ENCODE measurements around the gene CCDC102A.
"Not testable (repeated sequence)": the region's sequence is repeated elsewhere in the genome, so short reads cannot be mapped to it uniquely, and the experiment has no call there.

CCDC102A gene

GRCh38 chr16:57500578-57501111, 35.7 kb downstream of the CCDC102A start:
- no peaks in the 10 kb centered on the region for H3K36me3 Mint-ChIP-seq
- H3K27ac Mint-ChIP-seq, result no peak overlapping the region
- ATAC-seq (replicated peaks) (no peak), DNase-seq (no peak)
- no peak overlapping the region for H3K4me3 Mint-ChIP-seq
- H3K4me1 Mint-ChIP-seq, result peaks cover 8 to 15% of the 10 kb centered on the region in 2 donors
- peaks cover 15 to 16% of the 10 kb centered on the region in 2 donors for H3K27me3 Mint-ChIP-seq
- H3K9me3 Mint-ChIP-seq, result no peaks in the 10 kb centered on the region

- not testable (repeated sequence) for H3K9me3 Mint-ChIP-seq; ATAC-seq (replicated peaks); H3K27ac Mint-ChIP-seq; DNase-seq; H3K4me3 Mint-ChIP-seq; H3K36me3 Mint-ChIP-seq
- Mint-ChIP-seq H3K4me1 (peaks cover 8 to 15% of the 10 kb centered on the region in 2 donors), H3K27me3 (peaks cover 12 to 13% of the 10 kb centered on the region in 2 donors)
Observed at GRCh38 chr16:57499941-57500340, 36.4 kb downstream of the CCDC102A start.

GRCh38 chr16:57498031-57498430, 38.3 kb downstream of the CCDC102A start:
- no peaks in the 10 kb centered on the region for H3K36me3 Mint-ChIP-seq
- peaks cover 15 to 23% of the 10 kb centered on the region in 2 donors for H3K4me1 Mint-ChIP-seq
- no peak for ATAC-seq (replicated peaks)

GRCh38 chr16:57497121-57497520, 39.2 kb downstream of the CCDC102A start:
- Mint-ChIP-seq H3K4me1 (peaks cover 12 to 17% of the 10 kb centered on the region in 2 donors), H3K4me3 (no peak overlapping the region), H3K27ac (no peak overlapping the region), H3K9me3 (no peaks in the 10 kb centered on the region), H3K36me3 (no peaks in the 10 kb centered on the region), H3K27me3 (peaks cover 0 to 8% of the 10 kb centered on the region in 2 donors)
- no peak for ATAC-seq (replicated peaks)
- DNase-seq, result no peak

More at GRCh38 chr16:57498031-57498430, 38.3 kb downstream of the CCDC102A start:
- H3K9me3 Mint-ChIP-seq, result no peaks in the 10 kb centered on the region
- no peak overlapping the region for H3K27ac Mint-ChIP-seq
- peaks cover 5 to 11% of the 10 kb centered on the region in 2 donors for H3K27me3 Mint-ChIP-seq
- H3K4me3 Mint-ChIP-seq, result no peak overlapping the region
- DNase-seq, result no peak

GRCh38 chr16:57493767-57494166, 42.6 kb downstream of the CCDC102A start:
- peaks cover 7 to 9% of the 10 kb centered on the region in 2 donors for H3K4me1 Mint-ChIP-seq
- no peak for DNase-seq
- no peaks in the 10 kb centered on the region for H3K9me3 Mint-ChIP-seq
- peaks cover 0 to 4% of the 10 kb centered on the region in 2 donors for H3K27me3 Mint-ChIP-seq
- no peak overlapping the region for H3K4me3 Mint-ChIP-seq
- no peaks in the 10 kb centered on the region for H3K36me3 Mint-ChIP-seq
- no peak overlapping the region for H3K27ac Mint-ChIP-seq
- no peak for ATAC-seq (replicated peaks)

- DNase-seq, result no peak
- H3K9me3 Mint-ChIP-seq, result no peaks in the 10 kb centered on the region
- no peaks in the 10 kb centered on the region for H3K36me3 Mint-ChIP-seq
- ATAC-seq (replicated peaks), result no peak
- H3K4me1 Mint-ChIP-seq, result peaks cover 17 to 28% of the 10 kb centered on the region in 2 donors
- H3K27ac Mint-ChIP-seq, result no peak overlapping the region
- H3K4me3 Mint-ChIP-seq, result no peak overlapping the region
- peaks cover 14 to 17% of the 10 kb centered on the region in 2 donors for H3K27me3 Mint-ChIP-seq
Observed at GRCh38 chr16:57489229-57489628, 47.1 kb downstream of the CCDC102A start.

GRCh38 chr16:57486858-57487834, 49.2 kb downstream of the CCDC102A start:
- DNase-seq (no peak), ATAC-seq (replicated peaks) (no peak)
- Mint-ChIP-seq H3K36me3 (no peaks in the 10 kb centered on the region), H3K9me3 (no peaks in the 10 kb centered on the region), H3K4me3 (peak overlapping the region; percentile 80 to 84), H3K4me1 (peaks cover 14 to 21% of the 10 kb centered on the region in 2 donors), H3K27me3 (peaks cover 18 to 31% of the 10 kb centered on the region in 2 donors), H3K27ac (peak overlapping the region; percentile 43)

GRCh38 chr16:57485916-57486857, 50.2 kb downstream of the CCDC102A start, which contains the start of gene DOK4:
TSS of gene DOK4 (minus strand) at chr16:57486493. CDS start at chr16:57479507, 6,986 bp downstream.
- peaks cover 14 to 21% of the 10 kb centered on the region in 2 donors for H3K4me1 Mint-ChIP-seq
- peaks cover 22 to 41% of the 10 kb centered on the region in 2 donors for H3K27me3 Mint-ChIP-seq
- ATAC-seq (replicated peaks) (peak; percentile 94), DNase-seq (peak; percentile 45)
- peak within 1 kb of the TSS; percentile 43 for H3K27ac Mint-ChIP-seq
- H3K4me3 Mint-ChIP-seq, result peak within 1 kb of the TSS; percentile 84 to 87
- no peaks in the 10 kb centered on the region for H3K9me3 Mint-ChIP-seq
- H3K36me3 Mint-ChIP-seq, result no peaks in the 10 kb centered on the region

GRCh38 chr16:57485091-57485915, 51.1 kb downstream of the CCDC102A start:
- no peak for ATAC-seq (replicated peaks)

GRCh38 chr16:57484515-57485005, 51.8 kb downstream of the CCDC102A start:
- Mint-ChIP-seq H3K4me3 (no peak overlapping the region), H3K9me3 (no peaks in the 10 kb centered on the region), H3K27ac (no peak overlapping the region)

More at GRCh38 chr16:57485091-57485915, 51.1 kb downstream of the CCDC102A start:
- H3K9me3 Mint-ChIP-seq, result no peaks in the 10 kb centered on the region
- H3K36me3 Mint-ChIP-seq, result no peaks in the 10 kb centered on the region
- peaks cover 30 to 50% of the 10 kb centered on the region in 2 donors for H3K27me3 Mint-ChIP-seq
- H3K4me1 Mint-ChIP-seq, result peaks cover 15 to 24% of the 10 kb centered on the region in 2 donors
- DNase-seq, result no peak
- peak overlapping the region; percentile 83 to 87 for H3K4me3 Mint-ChIP-seq
- H3K27ac Mint-ChIP-seq, result peak overlapping the region; percentile 16

GRCh38 chr16:57483725-57484514, 52.5 kb downstream of the CCDC102A start:
- H3K9me3 Mint-ChIP-seq, result no peaks in the 10 kb centered on the region
- H3K4me1 Mint-ChIP-seq, result peaks cover 25 to 36% of the 10 kb centered on the region in 2 donors
- no peak overlapping the region for H3K4me3 Mint-ChIP-seq
- no peak for ATAC-seq (replicated peaks)
- no peak overlapping the region for H3K27ac Mint-ChIP-seq
- no peaks in the 10 kb centered on the region for H3K36me3 Mint-ChIP-seq
- DNase-seq, result no peak
- peaks cover 36 to 58% of the 10 kb centered on the region in 2 donors for H3K27me3 Mint-ChIP-seq

More at GRCh38 chr16:57484515-57485005, 51.8 kb downstream of the CCDC102A start:
- Mint-ChIP-seq H3K36me3 (no peaks in the 10 kb centered on the region), H3K27me3 (peaks cover 33 to 55% of the 10 kb centered on the region in 2 donors), H3K4me1 (peaks cover 22 to 29% of the 10 kb centered on the region in 2 donors)
- DNase-seq, result no peak
- ATAC-seq (replicated peaks), result no peak

- Mint-ChIP-seq H3K27ac (no peak overlapping the region), H3K4me3 (no peak overlapping the region), H3K4me1 (peaks cover 32 to 45% of the 10 kb centered on the region in 2 donors), H3K36me3 (no peaks in the 10 kb centered on the region), H3K9me3 (no peaks in the 10 kb centered on the region), H3K27me3 (peaks cover 36 to 63% of the 10 kb centered on the region in 2 donors)
- DNase-seq (no peak), ATAC-seq (replicated peaks) (no peak)
Observed at GRCh38 chr16:57482845-57483545, 53.4 kb downstream of the CCDC102A start.

Measured in stimulated activated naive B cell treated with anti-CD40 and anti-IgM and Interleukin-4, amounts not matched to agents 10 μg/mL and 1 μg/mL and 100 μg/mL, for 72 hours (primary cell).